Mesenchymal stem cell (in vitro differentiated cells and primary cell): ENCODE measurements around the gene TMEM179.

Experiments used
- DNase-seq: peaks from one replicate; pipeline ENCODE4 v3.0.0-alpha.2; 2013
- H2AFZ ChIP-seq: one replicate; pipeline ENCODE4 v1.6.1; 2013; ENCODE audit warnings: low read depth, mild to moderate bottlenecking, control low read depth, inconsistent platforms, low read length, moderate library complexity
- H2AK5ac ChIP-seq: 2 replicates; pipeline ENCODE4 v1.6.1; 2013; ENCODE audit warnings: low read length, moderate library complexity, mild to moderate bottlenecking, inconsistent platforms; ENCODE audit not compliant: severe bottlenecking
- H2BK120ac ChIP-seq: one replicate; pipeline ENCODE4 v1.6.1; 2013; ENCODE audit warnings: low read depth, mild to moderate bottlenecking, inconsistent platforms, low read length, moderate library complexity
- H2BK12ac ChIP-seq, 2 experiments: one replicate each; pipeline ENCODE4 v1.6.1; 2013; ENCODE audit warnings: inconsistent platforms in 2 of 2, low read length in 2 of 2, mild to moderate bottlenecking in 2 of 2, moderate library complexity in 2 of 2, control low read depth in 1 of 2
- H2BK15ac ChIP-seq: one replicate; pipeline ENCODE4 v1.6.1; 2013; ENCODE audit warnings: mild to moderate bottlenecking, low read depth, inconsistent platforms; ENCODE audit not compliant: poor library complexity, severe bottlenecking
- H2BK5ac ChIP-seq: 2 replicates; pipeline ENCODE4 v1.6.1; 2013; ENCODE audit warnings: low read depth, mild to moderate bottlenecking, low read length, control low read depth, inconsistent platforms; ENCODE audit not compliant: poor library complexity, severe bottlenecking
- H3K14ac ChIP-seq, 2 experiments: one replicate each; pipeline ENCODE4 v1.6.1; 2013; ENCODE audit warnings: inconsistent platforms in 2 of 2, low read length in 2 of 2, control low read depth in 1 of 2, mild to moderate bottlenecking in 1 of 2, moderate library complexity in 1 of 2
- H3K18ac ChIP-seq, 2 experiments: one replicate each; pipeline ENCODE4 v1.6.1; 2013; ENCODE audit warnings: inconsistent platforms in 2 of 2, low read length in 2 of 2, control low read depth in 1 of 2, low read depth in 1 of 2, mild to moderate bottlenecking in 1 of 2
- H3K23ac ChIP-seq, 2 experiments: one replicate each; pipeline ENCODE4 v1.6.1; 2013; ENCODE audit warnings: inconsistent platforms in 2 of 2, low read length in 2 of 2, mild to moderate bottlenecking in 2 of 2, moderate library complexity in 2 of 2, control low read depth in 1 of 2
- H3K27ac ChIP-seq: 2 replicates; pipeline ENCODE4 v1.5.1; 2013; ENCODE audit warnings: mild to moderate bottlenecking, moderate library complexity, low read length, control low read depth, inconsistent platforms; ENCODE audit not compliant: poor library complexity, severe bottlenecking
- H3K27me3 ChIP-seq, 2 experiments: 2 replicates each; pipeline versions ENCODE4 v1.6.1 to v1.7.0; 2013; ENCODE audit warnings: low read length in 2 of 2, mild to moderate bottlenecking in 2 of 2, moderate library complexity in 2 of 2, control low read depth in 1 of 2, inconsistent platforms in 1 of 2; ENCODE audit not compliant: control insufficient read depth in 1 of 2, insufficient read depth in 1 of 2
- H3K36me3 ChIP-seq, 2 experiments: 2 replicates each; pipeline versions ENCODE4 v1.6.1 to v1.7.0; 2013; ENCODE audit warnings: low read length in 2 of 2, control low read depth in 1 of 2, inconsistent platforms in 1 of 2, low read depth in 1 of 2, mild to moderate bottlenecking in 1 of 2; ENCODE audit not compliant: insufficient read depth in 2 of 2, control insufficient read depth in 1 of 2
- H3K4ac ChIP-seq, 2 experiments: one replicate each; pipeline ENCODE4 v1.6.1; 2013; ENCODE audit warnings: inconsistent platforms in 2 of 2, low read length in 2 of 2, mild to moderate bottlenecking in 2 of 2, moderate library complexity in 2 of 2, control low read depth in 1 of 2, low read depth in 1 of 2
- H3K4me1 ChIP-seq: 2 replicates; pipeline ENCODE4 v1.6.1; 2013; ENCODE audit warnings: low read depth, low read length, control low read depth; ENCODE audit not compliant: control insufficient read depth, insufficient read depth
- H3K4me2 ChIP-seq: 2 replicates; pipeline ENCODE4 v1.6.1; 2013; ENCODE audit warnings: low read length, mild to moderate bottlenecking, inconsistent platforms; ENCODE audit not compliant: poor library complexity, severe bottlenecking
- H3K4me3 ChIP-seq, 2 experiments: 2 replicates each; pipeline versions ENCODE4 v1.5.1 to v1.7.0; 2013; ENCODE audit warnings: low read length in 2 of 2, mild to moderate bottlenecking in 2 of 2, control low read depth in 1 of 2, low read depth in 1 of 2; ENCODE audit not compliant: insufficient read depth in 1 of 2
- H3K79me1 ChIP-seq: replicated peaks from 2 replicates; pipeline ENCODE4 v1.6.1; 2013; ENCODE audit warnings: mild to moderate bottlenecking, control low read depth, low read length, inconsistent platforms; ENCODE audit not compliant: poor library complexity, severe bottlenecking
- H3K9ac ChIP-seq: 2 replicates; pipeline ENCODE4 v1.7.0; 2013; ENCODE audit warnings: mild to moderate bottlenecking, low read length, moderate library complexity
- H3K9me3 ChIP-seq: 2 replicates; pipeline ENCODE4 v1.7.0; 2013; ENCODE audit warnings: mild to moderate bottlenecking, low read length; ENCODE audit not compliant: control insufficient read depth
- H4K8ac ChIP-seq: one replicate; pipeline ENCODE4 v1.6.1; 2013; ENCODE audit warnings: inconsistent platforms, mild to moderate bottlenecking, low read length, moderate library complexity
- H4K91ac ChIP-seq: one replicate; pipeline ENCODE4 v1.6.1; 2013; ENCODE audit warnings: mild to moderate bottlenecking, low read length, inconsistent platforms
- WGBS: methylation state at CpG from one replicate; pipeline ENCODE4 v1.1.7; 2013; ENCODE audit warnings: mixed read lengths; 5-methylcytosine and 5-hydroxymethylcytosine counted together

TMEM179 gene

DNA sequence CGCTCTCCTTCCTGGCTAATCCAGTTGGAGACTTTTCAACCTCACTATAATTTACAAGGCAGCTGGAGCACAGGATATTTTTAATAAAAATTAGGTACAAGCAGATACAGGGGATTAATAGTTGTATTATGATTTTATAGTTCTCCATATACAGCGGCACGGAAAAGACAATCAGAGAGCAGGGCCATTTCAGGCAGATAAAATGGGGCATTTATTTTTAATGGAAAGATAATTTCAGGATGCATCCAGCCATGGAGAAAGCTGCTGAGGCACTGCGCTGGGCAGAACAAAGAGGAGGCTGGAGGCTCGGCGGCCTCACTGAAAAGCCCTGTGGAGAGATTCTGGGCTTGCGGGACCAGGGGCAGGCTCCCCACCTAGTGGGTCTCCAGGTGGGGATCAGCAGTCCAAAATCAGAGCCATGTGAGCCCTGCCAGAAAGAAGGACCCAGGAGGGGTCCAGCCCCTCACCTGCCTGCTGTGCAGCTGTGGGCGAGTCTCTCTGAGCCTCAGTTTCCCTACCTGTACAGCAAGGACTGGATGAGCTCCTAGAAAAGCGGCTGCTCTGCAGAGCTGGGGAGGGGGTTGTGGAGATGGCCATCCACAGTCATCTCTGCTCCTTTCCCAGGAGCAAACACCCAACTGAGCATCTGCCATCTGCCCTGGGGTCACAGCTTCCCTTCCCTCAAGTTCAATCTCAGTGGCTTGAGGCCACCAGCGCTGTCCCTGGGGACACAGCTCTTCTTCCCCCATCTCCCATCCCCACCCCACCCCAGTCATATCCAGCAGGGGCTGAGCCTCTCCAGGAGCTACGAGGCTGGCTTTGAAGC is 48.9 kb downstream of the TMEM179 start:
- no peak overlapping the region for H2AFZ ChIP-seq
- H3K4me2 ChIP-seq, result no peak overlapping the region
- no peak overlapping the region for H3K9ac ChIP-seq
- H2BK120ac ChIP-seq, result no peak overlapping the region
- H3K23ac ChIP-seq, result no peak overlapping the region
- H2BK15ac ChIP-seq, result no peak overlapping the region
- no peak for DNase-seq
- H4K8ac ChIP-seq, result no peak overlapping the region
- H3K4me3 ChIP-seq, result no peak overlapping the region
- H3K27me3 ChIP-seq, result peaks cover 42% of the 10 kb centered on the region in 2 experiments
- H3K18ac ChIP-seq, result no peak overlapping the region
- peaks cover 15% of the 10 kb centered on the region for H3K4me1 ChIP-seq
- 84% methylated on average over 11 of the region's 11 CpGs for WGBS
- H2BK12ac ChIP-seq, result no peak overlapping the region
- no peaks in the 10 kb centered on the region for H3K36me3 ChIP-seq
- H3K9me3 ChIP-seq, result no peaks in the 10 kb centered on the region
- no peak overlapping the region for H4K91ac ChIP-seq
- no peak overlapping the region for H2AK5ac ChIP-seq
- H2BK5ac ChIP-seq, result no peak overlapping the region
- no peak overlapping the region for H3K14ac ChIP-seq
- H3K79me1 ChIP-seq, result no peaks in the 10 kb centered on the region
- H3K27ac ChIP-seq, result no peak overlapping the region
- no peak overlapping the region for H3K4ac ChIP-seq

- no peaks in the 10 kb centered on the region for H3K36me3 ChIP-seq
- H3K79me1 ChIP-seq, result no peaks in the 10 kb centered on the region
- H3K23ac ChIP-seq, result no peak overlapping the region
- WGBS, result 80% methylated on average over 26 of the region's 26 CpGs
- H3K27ac ChIP-seq, result no peak overlapping the region
- no peak overlapping the region for H2BK5ac ChIP-seq
- H4K91ac ChIP-seq, result no peak overlapping the region
- no peak overlapping the region for H3K4me2 ChIP-seq
- H3K4me1 ChIP-seq, result peaks cover 12% of the 10 kb centered on the region
- H3K4me3 ChIP-seq, result no peak overlapping the region
- no peak overlapping the region for H3K9ac ChIP-seq
- no peak overlapping the region for H3K14ac ChIP-seq
- no peak for DNase-seq
- no peak overlapping the region for H2AK5ac ChIP-seq
- H3K27me3 ChIP-seq, result peaks cover 44% of the 10 kb centered on the region in 2 experiments
- H3K4ac ChIP-seq, result no peak overlapping the region
- no peak overlapping the region for H2AFZ ChIP-seq
- H3K18ac ChIP-seq, result no peak overlapping the region
- no peak overlapping the region for H2BK15ac ChIP-seq
- H2BK120ac ChIP-seq, result no peak overlapping the region
- H3K9me3 ChIP-seq, result no peaks in the 10 kb centered on the region
- no peak overlapping the region for H4K8ac ChIP-seq
- no peak overlapping the region for H2BK12ac ChIP-seq
These were observed 49.8 kb downstream of the TMEM179 start for GRCh38 chr14:104554608-104555429.

DNA sequence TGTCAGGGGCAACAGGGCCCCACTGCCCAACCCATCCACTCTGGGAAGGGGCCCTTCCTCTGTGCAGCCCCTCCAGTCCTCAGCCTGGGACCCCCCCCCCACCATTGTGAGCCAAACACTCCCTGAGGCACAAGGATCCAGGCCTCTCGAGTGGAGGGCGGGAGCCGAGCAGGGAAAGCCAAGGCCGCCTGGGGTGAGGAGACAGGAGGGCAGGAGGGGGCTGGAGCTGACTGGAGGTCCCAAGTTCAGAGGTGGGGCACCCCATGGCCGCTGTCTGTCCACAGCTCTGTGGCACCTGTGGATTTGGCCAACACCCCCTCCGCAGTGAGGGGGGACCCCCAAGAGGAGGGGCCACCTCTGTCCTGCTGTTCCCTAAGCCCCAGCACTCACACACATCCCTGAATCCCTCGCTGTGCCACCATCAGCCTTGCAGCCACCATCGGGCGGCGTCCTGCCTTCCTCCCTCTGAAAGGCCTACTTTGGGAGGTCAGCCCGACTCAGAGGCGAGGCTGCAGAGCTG is 50.4 kb downstream of the TMEM179 start:
- 77% methylated on average over 12 of the region's 12 CpGs for WGBS
- Histone ChIP-seq H2AFZ (no peak overlapping the region), H3K4me3 (no peak overlapping the region), H3K9me3 (no peaks in the 10 kb centered on the region), H4K8ac (no peak overlapping the region), H3K4ac (no peak overlapping the region), H2BK15ac (no peak overlapping the region), H3K23ac (no peak overlapping the region), H3K18ac (no peak overlapping the region), H3K36me3 (no peaks in the 10 kb centered on the region), H4K91ac (no peak overlapping the region), H2AK5ac (no peak overlapping the region), H2BK120ac (no peak overlapping the region), H3K27ac (no peak overlapping the region), H3K79me1 (no peaks in the 10 kb centered on the region), H2BK5ac (no peak overlapping the region), H3K4me2 (no peak overlapping the region), H2BK12ac (no peak overlapping the region), H3K27me3 (peaks cover 44 to 50% of the 10 kb centered on the region in 2 experiments), H3K4me1 (peaks cover 7% of the 10 kb centered on the region), H3K14ac (no peak overlapping the region), H3K9ac (no peak overlapping the region)
- no peak for DNase-seq
